ENCODE measurements around the gene PRR18.

Gene PRR18

GRCh38 chr6:166293731-166294584 is 14.2 kb downstream of the PRR18 start:
- TF ChIP-seq CTCF (conservative IDR thresholded peaks at IDR 0.05; ENCODE audit: low read length) = no peak
- DNase-seq (ENCODE audit: low read depth) = no peak
- H3K4me3 ChIP-seq (ENCODE audit: low read length) = no peak overlapping the region

DNA sequence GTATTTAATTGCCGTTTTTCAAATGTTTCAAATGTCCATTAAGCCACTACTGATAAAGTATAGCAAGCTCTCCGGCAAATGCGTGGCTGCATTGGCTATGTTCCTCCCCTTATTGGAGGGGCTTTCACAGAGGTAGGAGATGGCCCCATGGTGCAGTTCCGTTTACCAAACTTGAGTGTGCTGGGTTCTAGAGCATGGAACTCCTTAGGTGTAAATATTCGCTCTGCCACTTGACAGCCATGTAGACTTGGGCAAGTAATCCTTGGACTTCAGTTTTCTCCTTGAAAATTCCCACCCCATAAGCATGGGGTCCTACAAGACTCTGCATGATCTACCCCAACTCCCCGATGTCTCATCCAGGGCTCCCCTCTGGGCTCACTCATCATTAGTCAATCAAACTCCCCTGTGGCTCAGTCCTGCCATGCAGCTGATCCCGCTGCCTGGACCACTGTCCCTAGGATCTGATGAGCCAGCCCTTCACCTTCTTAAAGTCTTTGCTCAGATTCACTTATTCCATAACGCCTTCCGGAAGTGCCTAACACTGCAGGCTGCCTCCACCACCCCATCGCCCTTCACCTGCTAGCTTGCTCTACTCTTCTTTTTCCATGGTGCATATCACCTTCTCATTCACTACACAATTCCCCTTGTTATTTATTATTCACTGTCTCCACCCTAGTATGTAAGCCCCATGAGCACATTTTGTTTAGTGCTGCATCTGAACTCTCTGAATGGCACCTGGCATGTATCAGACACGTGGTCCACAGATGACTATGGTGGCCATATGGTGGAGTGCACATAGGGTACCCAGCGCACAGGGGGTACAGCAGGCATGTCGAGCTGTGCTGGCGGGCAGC is 18.8 kb downstream of the PRR18 start:
- no peak overlapping the region for H3K4me3 ChIP-seq (ENCODE audit: low read length)
- TF ChIP-seq CTCF (conservative IDR thresholded peaks at IDR 0.05; ENCODE audit: low read length) = no peak
- DNase-seq (ENCODE audit: low read depth) = no peak

GRCh38 chr6:166286839-166287271 is 21.3 kb downstream of the PRR18 start:
- no peak for TF ChIP-seq CTCF (conservative IDR thresholded peaks at IDR 0.05; ENCODE audit: low read length)
- DNase-seq (ENCODE audit: low read depth) = no peak
- no peak overlapping the region for H3K4me3 ChIP-seq (ENCODE audit: low read length)

GRCh38 chr6:166285233-166285632 is 23.0 kb downstream of the PRR18 start:
- H3K4me3 ChIP-seq (ENCODE audit: low read length) = no peak overlapping the region
- DNase-seq (ENCODE audit: low read depth) = no peak
- no peak for TF ChIP-seq CTCF (conservative IDR thresholded peaks at IDR 0.05; ENCODE audit: low read length)

DNA sequence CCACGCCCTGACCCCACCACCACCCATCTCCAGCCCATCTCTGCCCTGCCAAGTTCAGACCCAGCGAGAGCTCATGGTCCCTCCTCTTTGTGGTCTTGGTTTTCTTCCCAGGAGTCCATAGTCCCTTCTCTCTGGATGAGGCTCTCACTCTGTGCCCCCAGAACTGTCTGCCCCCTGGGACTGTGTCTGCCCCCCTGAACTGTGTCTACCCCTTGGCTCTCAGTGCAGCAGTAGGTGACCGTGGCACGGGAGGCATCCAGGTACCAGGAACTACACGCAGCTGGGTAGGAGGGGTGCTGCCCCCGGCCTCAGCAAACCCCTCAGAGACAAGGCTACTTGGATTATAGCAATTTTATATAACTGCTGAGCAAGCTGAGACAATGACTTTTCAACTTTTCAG is 23.6 kb downstream of the PRR18 start:
- no peak overlapping the region for H3K4me3 ChIP-seq (ENCODE audit: low read length)
- no peak for TF ChIP-seq CTCF (conservative IDR thresholded peaks at IDR 0.05; ENCODE audit: low read length)
- DNase-seq (ENCODE audit: low read depth) = no peak

- peak; percentile 29 for DNase-seq (ENCODE audit: low read depth)
- no peak overlapping the region for H3K4me3 ChIP-seq (ENCODE audit: low read length)
- no peak for TF ChIP-seq CTCF (conservative IDR thresholded peaks at IDR 0.05; ENCODE audit: low read length)
These were observed 25.7 kb downstream of the PRR18 start for GRCh38 chr6:166282394-166283032.
